GM23338 (cell line): ENCODE results near the gene DNLZ. TPM values are rescaled to one million over a fixed set of nuclear protein-coding genes. Genes with fewer than 3 reads are reported as not detected.
A peak's percentile ranks its signal among the peaks of the same experiment; 100 is the strongest.

ENCODE experiments used
- ATAC-seq: fragments of 200-7000 bp; cut with Tn5 transposase; 3 replicates; pipeline ENCODE4 v1.9.1; 2020
- DNase-seq: peaks from one replicate; pipeline ENCODE4 v3.0.0-alpha.2; 2015; ENCODE audit warnings: low spot score
- H2AFZ ChIP-seq: fragments of 200-600 bp; sonication (generic); 2 replicates; pipeline ENCODE4 v1.8.0; 2016; ENCODE audit warnings: antibody characterized with exemption, mild to moderate bottlenecking, moderate library complexity
- H3F3A ChIP-seq: fragments of 200-600 bp; sonication (generic); replicated peaks from 2 replicates; pipeline ENCODE4 v1.8.0; 2017; ENCODE audit warnings: antibody characterized with exemption, mixed run types, low read depth
- H3K27ac ChIP-seq: fragments of 200-600 bp; sonication (generic); 2 replicates; pipeline ENCODE4 v1.6.1; 2016; ENCODE audit warnings: low read depth
- H3K27me3 ChIP-seq: fragments of 200-600 bp; sonication (generic); 2 replicates; pipeline ENCODE4 v1.8.0; 2016; ENCODE audit warnings: mild to moderate bottlenecking, mixed run types, moderate library complexity; ENCODE audit not compliant: insufficient read depth
- H3K36me3 ChIP-seq: fragments of 200-600 bp; sonication (generic); 2 replicates; pipeline ENCODE4 v1.8.0; 2016; ENCODE audit warnings: mild to moderate bottlenecking; ENCODE audit not compliant: insufficient read depth
- H3K4me1 ChIP-seq: fragments of 200-600 bp; sonication (generic); 2 replicates; pipeline ENCODE4 v1.8.0; 2016; ENCODE audit warnings: mild to moderate bottlenecking, moderate library complexity; ENCODE audit not compliant: insufficient read depth
- H3K4me2 ChIP-seq: fragments of 200-600 bp; sonication (generic); 2 replicates; pipeline ENCODE4 v1.7.1; 2017; ENCODE audit warnings: mixed run types
- H3K4me3 ChIP-seq: fragments of 200-600 bp; sonication (generic); 2 replicates; pipeline ENCODE4 v1.6.1; 2016; ENCODE audit warnings: mixed run types
- H3K79me2 ChIP-seq: fragments of 200-600 bp; sonication (generic); replicated peaks from 2 replicates; pipeline ENCODE4 v1.8.0; 2017; ENCODE audit warnings: mild to moderate bottlenecking; ENCODE audit not compliant: insufficient read depth
- H3K9me2 ChIP-seq: fragments of 200-600 bp; sonication (generic); 2 replicates; pipeline ENCODE4 v1.8.0; 2017; ENCODE audit not compliant: insufficient read depth
- H4K20me1 ChIP-seq: fragments of 200-600 bp; sonication (generic); replicated peaks from 2 replicates; pipeline ENCODE4 v1.8.0; 2017; ENCODE audit warnings: mild to moderate bottlenecking; ENCODE audit not compliant: insufficient read depth
- H3K27ac Mint-ChIP-seq: 2 replicates; pipeline ENCODE4 v1.8.0; 2020; ENCODE audit warnings: inconsistent platforms, mild to moderate bottlenecking, moderate library complexity, mixed read lengths
- H3K27me3 Mint-ChIP-seq: 3 replicates; pipeline ENCODE4 v1.8.0; 2022; ENCODE audit warnings: low read depth, mild to moderate bottlenecking, moderate library complexity, mixed read lengths, inconsistent platforms; ENCODE audit not compliant: insufficient read depth, poor library complexity
- H3K36me3 Mint-ChIP-seq: 3 replicates; pipeline ENCODE4 v1.8.0; 2021; ENCODE audit warnings: low read depth, mild to moderate bottlenecking, inconsistent platforms, moderate library complexity, mixed read lengths
- H3K4me1 Mint-ChIP-seq: 3 replicates; pipeline ENCODE4 v1.8.0; 2020; ENCODE audit warnings: mild to moderate bottlenecking, inconsistent platforms, mixed read lengths
- H3K4me3 Mint-ChIP-seq: 3 replicates; pipeline ENCODE4 v1.8.0; 2021; ENCODE audit warnings: moderate library complexity, mild to moderate bottlenecking, inconsistent platforms, mixed read lengths
- H3K9me3 Mint-ChIP-seq: 3 replicates; pipeline ENCODE4 v1.8.0; 2020; ENCODE audit warnings: moderate library complexity, mild to moderate bottlenecking, inconsistent platforms, mixed read lengths
- CREB1 ChIP-seq: fragments of 250-450 bp; sonication (Bioruptor Pico); IDR thresholded peaks from 2 replicates; pipeline ENCODE4 v1.5.0; 2020; ENCODE audit warnings: low read depth, mild to moderate bottlenecking, moderate library complexity
- CTCF ChIP-seq, 2 experiments: fragments of 200-600 bp in 1 of 2; sonication (generic) in 1 of 2; conservative IDR thresholded peaks; 2 replicates each; pipeline versions ENCODE4 v1.5.1 to v1.6.1; 2016 to 2017; ENCODE audit warnings: antibody characterized with exemption in 2 of 2, low read depth in 2 of 2, mild to moderate bottlenecking in 2 of 2, moderate library complexity in 1 of 2
- EZH2 ChIP-seq: fragments of 200-600 bp; sonication (generic); IDR thresholded peaks from one replicate; pipeline ENCODE4 v1.8.0; 2017; ENCODE audit warnings: antibody characterized with exemption, mild to moderate bottlenecking, low read depth; ENCODE audit not compliant: unreplicated experiment
- EZH2phosphoT487 ChIP-seq: fragments of 200-600 bp; sonication (generic); IDR thresholded peaks from one replicate; pipeline ENCODE4 v1.8.1; 2018; ENCODE audit warnings: antibody characterized with exemption; ENCODE audit not compliant: unreplicated experiment
- JUNB ChIP-seq: IDR thresholded peaks from one replicate; pipeline ENCODE4 v1.6.1; 2016; ENCODE audit warnings: antibody characterized with exemption; ENCODE audit not compliant: unreplicated experiment
- NANOG ChIP-seq: IDR thresholded peaks from 2 replicates; pipeline ENCODE4 v1.6.1; 2016; ENCODE audit warnings: antibody characterized with exemption, borderline replicate concordance
- POLR2AphosphoS5 ChIP-seq: IDR thresholded peaks from 2 replicates; pipeline ENCODE4 v1.6.1; 2016; ENCODE audit warnings: antibody characterized with exemption, low read depth
- REST ChIP-seq: IDR thresholded peaks from one replicate; pipeline ENCODE4 v1.6.1; 2018; ENCODE audit warnings: antibody characterized with exemption; ENCODE audit not compliant: unreplicated experiment
- STAT1 ChIP-seq: IDR thresholded peaks from one replicate; pipeline ENCODE4 v1.6.1; 2016; ENCODE audit warnings: antibody characterized with exemption; ENCODE audit not compliant: unreplicated experiment
- ZNF114 ChIP-seq: fragments of 250-450 bp; sonication (Bioruptor Pico); IDR thresholded peaks from 2 replicates; pipeline ENCODE4 v1.5.0; 2020; ENCODE audit warnings: mild to moderate bottlenecking, moderate library complexity
- ZNF331 ChIP-seq: fragments of 250-450 bp; sonication (Bioruptor Pico); IDR thresholded peaks from 2 replicates; pipeline ENCODE4 v1.5.0; 2020; ENCODE audit warnings: low read depth, mild to moderate bottlenecking, moderate library complexity
- polyA plus RNA-seq: library from polyadenylated mRNA; unstranded; fragments of >200 nt; fragmentation: Nextera tagmentation; extraction: Ambion mirVana; gene quantifications from 2 replicates; pipeline ENCODE4 v1.2.1, GENCODE V29; 2016
- total RNA-seq: library from RNA; depleted of rRNA; stranded (reverse); fragments of >200 nt; shearing (Covaris generic); gene quantifications from 2 replicates; pipeline ENCODE4 v1.2.3, GENCODE V29; 2014

Gene DNLZ
- total and polyA plus RNA-seq, 2 experiments from 2014 or later: 33.4 to 53.9 TPM

- TF ChIP-seq REST: no peak
Measured at GRCh38 chr9:136373300-136374182, 10.0 kb upstream of the DNLZ start, which contains the start of gene CARD9 (continued).

GRCh38 chr9:136372561-136373299 lies 9.2 kb upstream of the DNLZ start:
- no peaks in the 10 kb centered on the region for H3K4me1 ChIP-seq
- no peaks in the 10 kb centered on the region; the same call in 1 of the 2 replicates for H4K20me1 ChIP-seq
- Mint-ChIP-seq H3K27me3 (peaks cover 7% of the 10 kb centered on the region), H3K4me1 (no peaks in the 10 kb centered on the region), H3K4me3 (no peak overlapping the region), H3K27ac (no peak overlapping the region), H3K36me3 (peaks cover 6% of the 10 kb centered on the region; the same call in 2 of the 3 replicates), H3K9me3 (no peaks in the 10 kb centered on the region)
- peak; percentile 13 for ATAC-seq
- no peaks in the 10 kb centered on the region for H3K36me3 ChIP-seq
- H2AFZ ChIP-seq: no peak overlapping the region
- no peak overlapping the region for H3K4me3 ChIP-seq
- no peak for DNase-seq
- no peaks in the 10 kb centered on the region for H3F3A ChIP-seq
- H3K4me2 ChIP-seq: no peak overlapping the region
- 0 out of 2 replicates have a peak overlapping the region, but pooled peaks have one; percentile 32 for H3K27ac ChIP-seq
- H3K9me2 ChIP-seq: no peaks in the 10 kb centered on the region
- no peaks in the 10 kb centered on the region for H3K27me3 ChIP-seq
- no peaks in the 10 kb centered on the region for H3K79me2 ChIP-seq
- TF ChIP-seq JUNB (no peak), CREB1 (no peak), POLR2AphosphoS5 (no peak), ZNF114 (CRISPR knock-in tag) (no peak), ZNF331 (CRISPR knock-in tag) (no peak), STAT1 (no peak), REST (no peak), EZH2 (no peak), EZH2phosphoT487 (no peak), NANOG (no peak), CTCF (conservative IDR thresholded peaks at IDR 0.05; ENCODE audit: low read depth in 2 of 2) (no peak; a peak in 1 of 4 replicates)
